SH-SY5Y (cell line): ENCODE results near the gene TTF2.

Experiments used
- GATA2 ChIP-seq: IDR thresholded peaks from 2 replicates; pipeline ENCODE4 v1.6.1; 2011; ENCODE audit warnings: mild to moderate bottlenecking, low read depth, low read length
- GATA3 ChIP-seq: IDR thresholded peaks from 2 replicates; pipeline ENCODE4 v1.6.1; 2011; ENCODE audit warnings: low read depth, mild to moderate bottlenecking, low read length, moderate library complexity

- TF ChIP-seq GATA3 = no peak
- TF ChIP-seq GATA2 = no peak
Measured at GRCh38 chr1:117093091-117093534, 33.0 kb downstream of the TTF2 start.
